ENCODE results near the gene PXMP2. TPM values are rescaled to one million over a fixed set of nuclear protein-coding genes. Genes with fewer than 3 reads are reported as not detected.

PXMP2 gene
- total RNA-seq, 1 donor from 2014 or later = 16.9 TPM

- DNase-seq (no peak), ATAC-seq (no peak)
- Histone ChIP-seq H3K4me3 (no peak overlapping the region), H3K27ac (no peak overlapping the region), H3K4me1 (no peaks in the 10 kb centered on the region), H3K36me3 (peaks cover 98% of the 10 kb centered on the region), H3K9me3 (no peaks in the 10 kb centered on the region), H3K27me3 (ENCODE audit: low read depth) (no peaks in the 10 kb centered on the region)
- intact Hi-C loops (cut with DNase I) = no loop called here
- TF ChIP-seq, protein P1, sequence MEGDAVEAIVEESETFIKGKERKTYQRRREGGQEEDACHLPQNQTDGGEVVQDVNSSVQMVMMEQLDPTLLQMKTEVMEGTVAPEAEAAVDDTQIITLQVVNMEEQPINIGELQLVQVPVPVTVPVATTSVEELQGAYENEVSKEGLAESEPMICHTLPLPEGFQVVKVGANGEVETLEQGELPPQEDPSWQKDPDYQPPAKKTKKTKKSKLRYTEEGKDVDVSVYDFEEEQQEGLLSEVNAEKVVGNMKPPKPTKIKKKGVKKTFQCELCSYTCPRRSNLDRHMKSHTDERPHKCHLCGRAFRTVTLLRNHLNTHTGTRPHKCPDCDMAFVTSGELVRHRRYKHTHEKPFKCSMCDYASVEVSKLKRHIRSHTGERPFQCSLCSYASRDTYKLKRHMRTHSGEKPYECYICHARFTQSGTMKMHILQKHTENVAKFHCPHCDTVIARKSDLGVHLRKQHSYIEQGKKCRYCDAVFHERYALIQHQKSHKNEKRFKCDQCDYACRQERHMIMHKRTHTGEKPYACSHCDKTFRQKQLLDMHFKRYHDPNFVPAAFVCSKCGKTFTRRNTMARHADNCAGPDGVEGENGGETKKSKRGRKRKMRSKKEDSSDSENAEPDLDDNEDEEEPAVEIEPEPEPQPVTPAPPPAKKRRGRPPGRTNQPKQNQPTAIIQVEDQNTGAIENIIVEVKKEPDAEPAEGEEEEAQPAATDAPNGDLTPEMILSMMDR (IDR thresholded peaks at IDR 0.05) = no peak
Measured at GRCh38 chr12:132659146-132659545, 28.2 kb upstream of the PXMP2 start.

- Histone ChIP-seq H3K36me3 (peaks cover 95% of the 10 kb centered on the region), H3K27ac (no peak overlapping the region), H3K4me1 (no peaks in the 10 kb centered on the region), H3K27me3 (ENCODE audit: low read depth) (no peaks in the 10 kb centered on the region), H3K4me3 (no peak overlapping the region), H3K9me3 (no peaks in the 10 kb centered on the region)
- DNase-seq = no peak
- intact Hi-C loops (cut with DNase I) = no loop called here
- TF ChIP-seq, protein P1 (IDR thresholded peaks at IDR 0.05) = no peak
- ATAC-seq = no peak
Measured at GRCh38 chr12:132660052-132660451, 27.3 kb upstream of the PXMP2 start.

DNA sequence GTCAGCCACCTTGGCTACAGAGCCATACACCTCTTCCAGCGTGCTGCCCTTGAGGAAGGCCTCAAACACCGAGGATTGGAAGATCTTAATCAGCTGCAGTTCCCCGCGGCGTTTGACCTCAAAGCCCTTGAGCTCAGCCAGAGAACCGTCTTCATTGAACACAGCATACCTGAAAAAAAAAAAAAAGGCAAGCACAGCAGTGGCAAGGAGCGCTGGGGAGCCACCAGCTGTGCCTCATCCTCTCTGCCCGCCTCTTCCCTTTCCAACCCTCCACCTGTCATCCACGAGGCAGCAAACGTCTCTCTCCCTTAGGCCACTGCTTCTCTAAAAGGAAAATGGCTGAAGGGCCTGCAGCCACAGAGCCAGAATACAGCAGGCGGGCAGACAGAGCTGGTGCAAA is 26.4 kb upstream of the PXMP2 start:
- H3K27me3 ChIP-seq (ENCODE audit: low read depth) = no peaks in the 10 kb centered on the region
- H3K4me1 ChIP-seq = no peaks in the 10 kb centered on the region
- H3K36me3 ChIP-seq = peaks cover 95% of the 10 kb centered on the region
- intact Hi-C loops (cut with DNase I) = no loop called here
- no peaks in the 10 kb centered on the region for H3K9me3 ChIP-seq
- H3K4me3 ChIP-seq = no peak overlapping the region
- TF ChIP-seq, protein P1 (IDR thresholded peaks at IDR 0.05) = no peak
- no peak overlapping the region for H3K27ac ChIP-seq
- DNase-seq = no peak
- no peak for ATAC-seq

- H3K27ac ChIP-seq = no peak overlapping the region
- intact Hi-C loops (cut with DNase I) = no loop called here
- H3K9me3 ChIP-seq = no peaks in the 10 kb centered on the region
- TF ChIP-seq, protein P1 (IDR thresholded peaks at IDR 0.05) = no peak
- no peak for DNase-seq
- H3K4me1 ChIP-seq = no peaks in the 10 kb centered on the region
- ATAC-seq = no peak
- no peaks in the 10 kb centered on the region for H3K27me3 ChIP-seq (ENCODE audit: low read depth)
- H3K4me3 ChIP-seq = no peak overlapping the region
- H3K36me3 ChIP-seq = peaks cover 95% of the 10 kb centered on the region
Measured at GRCh38 chr12:132661972-132662371, 25.4 kb upstream of the PXMP2 start.

GRCh38 chr12:132662901-132663755 is 24.3 kb upstream of the PXMP2 start:
- Histone ChIP-seq H3K27ac (no peak overlapping the region), H3K27me3 (ENCODE audit: low read depth) (no peaks in the 10 kb centered on the region), H3K9me3 (no peaks in the 10 kb centered on the region), H3K4me3 (no peak overlapping the region), H3K4me1 (no peaks in the 10 kb centered on the region), H3K36me3 (peaks cover 95% of the 10 kb centered on the region)
- DNase-seq (no peak), ATAC-seq (no peak)
- intact Hi-C loops (cut with DNase I) = no loop called here
- TF ChIP-seq, protein P1 (IDR thresholded peaks at IDR 0.05) = no peak
